ENCODE data around the gene CCDC188.

The CCDC188 gene

GRCh38 chr22:20192293-20192971 lies 41.6 kb upstream of the CCDC188 start:
- 93% methylated on average over 10 of the region's 10 CpGs for WGBS

DNA sequence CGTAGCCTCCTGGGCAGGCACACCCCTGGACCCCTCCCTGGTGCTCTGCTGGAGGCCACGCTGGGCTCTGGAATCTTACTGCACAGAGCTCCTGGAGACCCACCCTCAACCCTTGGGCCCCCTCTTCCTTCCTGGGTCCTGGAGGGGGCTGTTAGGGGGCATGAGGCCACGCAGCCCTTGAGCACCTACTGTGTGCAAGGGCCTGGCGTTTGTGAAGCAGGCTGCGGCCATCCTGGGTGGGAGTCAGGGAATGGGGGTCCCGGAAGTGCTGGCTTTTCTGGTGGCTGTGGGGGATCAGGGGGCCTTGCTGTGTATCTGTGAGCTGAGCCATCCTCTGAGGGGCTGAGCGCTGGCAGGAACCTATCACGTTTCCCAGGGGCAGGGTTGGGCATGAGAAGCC lies 40.9 kb upstream of the CCDC188 start:
- Histone ChIP-seq H3K4me3 (ENCODE audit: low read length) (no peak overlapping the region), H3K9me3 (ENCODE audit: insufficient read depth, low read depth, low read length) (no peaks in the 10 kb centered on the region), H3K27ac (ENCODE audit: low read depth, low read length) (no peak overlapping the region), H3K4me1 (ENCODE audit: insufficient read depth, low read length) (no peaks in the 10 kb centered on the region), H3K9ac (ENCODE audit: low read depth, low read length) (no peak overlapping the region), H3K36me3 (ENCODE audit: insufficient read depth, low read length) (no peaks in the 10 kb centered on the region), H3K27me3 (ENCODE audit: insufficient read depth, low read length) (no peaks in the 10 kb centered on the region)
- WGBS: 90% methylated on average over 8 of the region's 8 CpGs

More at GRCh38 chr22:20192293-20192971, 41.6 kb upstream of the CCDC188 start:
- no peaks in the 10 kb centered on the region for H3K36me3 ChIP-seq (ENCODE audit: insufficient read depth, low read length)
- H3K9ac ChIP-seq (ENCODE audit: low read depth, low read length): no peak overlapping the region
- H3K9me3 ChIP-seq (ENCODE audit: insufficient read depth, low read depth, low read length): no peaks in the 10 kb centered on the region
- H3K27me3 ChIP-seq (ENCODE audit: insufficient read depth, low read length): no peaks in the 10 kb centered on the region
- no peak overlapping the region for H3K4me3 ChIP-seq (ENCODE audit: low read length)
- H3K27ac ChIP-seq (ENCODE audit: low read depth, low read length): no peak overlapping the region
- H3K4me1 ChIP-seq (ENCODE audit: insufficient read depth, low read length): no peaks in the 10 kb centered on the region

DNA sequence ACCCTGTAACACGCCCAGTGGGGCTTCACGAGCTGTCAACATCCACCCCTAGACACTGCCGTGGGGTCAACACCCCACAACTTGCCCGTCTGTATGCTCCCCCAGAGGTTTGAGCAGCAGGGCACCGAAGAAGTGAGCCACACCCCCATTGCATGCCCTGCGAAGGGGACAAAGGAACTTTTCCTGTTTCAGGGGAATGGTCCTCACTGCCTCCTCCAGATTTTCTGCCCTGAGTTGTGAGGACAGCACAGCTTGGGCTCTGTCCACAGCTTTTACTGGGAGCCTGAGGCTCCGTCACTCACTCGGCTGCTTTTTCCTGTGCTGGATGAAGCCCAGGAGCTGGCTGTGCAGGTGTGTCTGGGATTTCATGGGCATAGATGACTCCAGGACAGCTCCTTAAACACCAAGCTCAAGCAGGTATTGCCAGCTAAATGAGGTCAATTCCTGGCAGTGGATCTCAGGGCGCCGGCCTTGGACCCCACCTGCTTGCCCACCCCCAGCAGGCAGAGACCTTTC lies 40.2 kb upstream of the CCDC188 start:
- Histone ChIP-seq H3K9ac (ENCODE audit: low read depth, low read length) (no peak overlapping the region), H3K9me3 (ENCODE audit: insufficient read depth, low read depth, low read length) (no peaks in the 10 kb centered on the region), H3K4me1 (ENCODE audit: insufficient read depth, low read length) (no peaks in the 10 kb centered on the region), H3K36me3 (ENCODE audit: insufficient read depth, low read length) (no peaks in the 10 kb centered on the region), H3K27me3 (ENCODE audit: insufficient read depth, low read length) (no peaks in the 10 kb centered on the region), H3K27ac (ENCODE audit: low read depth, low read length) (no peak overlapping the region), H3K4me3 (ENCODE audit: low read length) (no peak overlapping the region)
- WGBS: 80% methylated on average over 10 of the region's 10 CpGs

GRCh38 chr22:20188567-20188877 lies 37.7 kb upstream of the CCDC188 start:
- H3K27me3 ChIP-seq (ENCODE audit: insufficient read depth, low read length): no peaks in the 10 kb centered on the region
- no peak overlapping the region for H3K27ac ChIP-seq (ENCODE audit: low read depth, low read length)
- no peaks in the 10 kb centered on the region for H3K4me1 ChIP-seq (ENCODE audit: insufficient read depth, low read length)
- WGBS: 97% methylated on average over 6 of the region's 6 CpGs
- H3K9me3 ChIP-seq (ENCODE audit: insufficient read depth, low read depth, low read length): no peaks in the 10 kb centered on the region
- no peak overlapping the region for H3K9ac ChIP-seq (ENCODE audit: low read depth, low read length)
- no peaks in the 10 kb centered on the region for H3K36me3 ChIP-seq (ENCODE audit: insufficient read depth, low read length)
- no peak overlapping the region for H3K4me3 ChIP-seq (ENCODE audit: low read length)

- Histone ChIP-seq H3K4me3 (ENCODE audit: low read length) (no peak overlapping the region), H3K27ac (ENCODE audit: low read depth, low read length) (no peak overlapping the region), H3K4me1 (ENCODE audit: insufficient read depth, low read length) (no peaks in the 10 kb centered on the region), H3K27me3 (ENCODE audit: insufficient read depth, low read length) (no peaks in the 10 kb centered on the region), H3K9ac (ENCODE audit: low read depth, low read length) (no peak overlapping the region), H3K36me3 (ENCODE audit: insufficient read depth, low read length) (no peaks in the 10 kb centered on the region), H3K9me3 (ENCODE audit: insufficient read depth, low read depth, low read length) (no peaks in the 10 kb centered on the region)
- WGBS: 95% methylated on average over 12 of the region's 12 CpGs
Observed at GRCh38 chr22:20187777-20188566, 37.1 kb upstream of the CCDC188 start.

DNA sequence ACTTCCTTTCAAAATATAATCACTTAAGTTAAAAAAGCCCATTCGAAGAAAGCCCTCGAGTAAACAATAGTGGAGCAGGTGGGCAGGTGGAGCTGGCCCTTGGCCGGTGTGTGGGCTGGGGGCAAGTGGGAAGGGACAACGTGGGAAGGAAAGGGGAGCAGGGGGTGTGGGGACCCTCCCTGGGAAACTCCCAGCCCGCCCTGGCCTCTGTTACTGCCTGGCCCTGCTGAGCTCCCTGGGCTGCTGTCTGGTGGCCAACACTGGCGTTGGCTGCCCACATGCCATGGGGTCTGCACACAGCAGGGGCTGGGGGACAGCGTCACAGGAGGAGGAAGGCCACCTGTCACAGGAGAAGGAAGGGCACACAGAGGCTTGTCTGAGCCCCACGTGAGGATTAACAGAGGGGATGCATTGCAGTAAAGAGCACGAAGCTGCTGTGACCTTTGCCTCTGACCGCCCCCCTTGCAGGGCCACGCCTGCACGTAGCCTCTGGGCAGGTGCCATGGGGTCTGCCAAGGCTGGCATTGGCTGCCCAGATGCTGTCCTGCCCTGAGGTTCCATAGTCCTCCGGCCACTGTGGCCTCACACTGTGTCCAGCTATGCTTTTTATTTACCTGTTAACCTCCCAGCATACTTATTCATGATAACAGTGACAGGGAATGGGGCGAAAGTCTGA lies 36.2 kb upstream of the CCDC188 start:
- Histone ChIP-seq H3K9me3 (ENCODE audit: insufficient read depth, low read depth, low read length) (no peaks in the 10 kb centered on the region), H3K36me3 (ENCODE audit: insufficient read depth, low read length) (no peaks in the 10 kb centered on the region), H3K27me3 (ENCODE audit: insufficient read depth, low read length) (no peaks in the 10 kb centered on the region), H3K4me1 (ENCODE audit: insufficient read depth, low read length) (no peaks in the 10 kb centered on the region), H3K9ac (ENCODE audit: low read depth, low read length) (no peak overlapping the region), H3K4me3 (ENCODE audit: low read length) (no peak overlapping the region), H3K27ac (ENCODE audit: low read depth, low read length) (no peak overlapping the region)
- 69% methylated on average over 14 of the region's 14 CpGs for WGBS

DNA sequence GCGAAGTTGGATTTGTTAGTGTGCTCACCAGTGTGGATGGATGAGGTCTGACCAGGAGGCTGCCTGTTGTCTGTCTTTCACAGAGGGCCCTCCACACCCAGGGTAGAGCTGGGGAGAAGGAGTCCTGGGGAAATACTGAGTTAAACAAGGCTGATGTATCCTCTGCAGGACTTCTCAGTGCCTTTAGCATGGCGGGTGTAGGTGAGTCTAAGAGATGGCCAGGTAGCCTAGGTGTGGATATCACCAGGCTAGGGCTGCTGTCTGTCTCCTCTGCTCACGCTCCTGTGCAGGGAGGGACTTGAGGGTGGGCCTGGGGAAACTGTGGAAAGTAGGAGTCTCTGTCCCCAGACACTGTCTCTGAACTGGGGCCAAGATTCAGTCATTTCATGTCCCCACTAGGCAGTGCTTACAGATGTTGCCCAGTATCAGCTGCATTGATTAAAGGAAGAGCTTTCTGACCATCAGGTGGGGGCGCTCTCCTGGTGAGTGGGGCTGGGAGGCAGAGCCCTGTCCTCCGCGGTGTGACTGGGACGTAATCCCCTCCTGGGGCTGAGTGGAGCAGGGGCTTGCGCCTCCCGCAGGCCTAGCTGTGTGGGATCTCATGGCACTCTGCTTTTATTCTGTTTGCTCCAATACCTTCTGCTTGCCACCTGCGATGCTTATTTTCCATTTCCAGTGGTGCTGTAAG lies 35.5 kb upstream of the CCDC188 start:
- Histone ChIP-seq H3K36me3 (ENCODE audit: insufficient read depth, low read length) (no peaks in the 10 kb centered on the region), H3K4me1 (ENCODE audit: insufficient read depth, low read length) (no peaks in the 10 kb centered on the region), H3K9ac (ENCODE audit: low read depth, low read length) (no peak overlapping the region), H3K4me3 (ENCODE audit: low read length) (no peak overlapping the region), H3K27ac (ENCODE audit: low read depth, low read length) (no peak overlapping the region), H3K9me3 (ENCODE audit: insufficient read depth, low read depth, low read length) (no peaks in the 10 kb centered on the region), H3K27me3 (ENCODE audit: insufficient read depth, low read length) (no peaks in the 10 kb centered on the region)
- 42% methylated on average over 10 of the region's 10 CpGs for WGBS

DNA sequence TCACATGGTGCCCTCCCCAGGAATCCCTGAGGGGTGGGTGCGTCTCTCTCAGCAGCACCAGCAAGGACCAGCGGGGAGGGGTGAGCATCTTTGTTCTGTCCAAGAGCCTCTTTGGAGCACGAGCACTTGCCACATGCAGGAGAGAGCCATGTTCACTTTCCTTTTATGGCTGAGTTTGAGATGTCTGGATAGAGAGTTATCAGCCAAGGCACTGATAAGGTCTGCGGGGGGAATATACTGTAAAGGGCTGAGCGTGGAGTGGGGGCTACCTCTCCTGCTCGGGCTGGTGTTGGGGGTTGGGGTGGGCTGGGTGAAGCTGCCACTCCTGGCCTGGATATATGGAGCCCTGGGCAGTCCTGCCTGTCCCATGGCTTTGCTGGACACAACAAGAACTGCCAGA lies 34.9 kb upstream of the CCDC188 start:
- Histone ChIP-seq H3K9me3 (ENCODE audit: insufficient read depth, low read depth, low read length) (no peaks in the 10 kb centered on the region), H3K36me3 (ENCODE audit: insufficient read depth, low read length) (no peaks in the 10 kb centered on the region), H3K27ac (ENCODE audit: low read depth, low read length) (no peak overlapping the region), H3K9ac (ENCODE audit: low read depth, low read length) (no peak overlapping the region), H3K4me1 (ENCODE audit: insufficient read depth, low read length) (no peaks in the 10 kb centered on the region), H3K4me3 (ENCODE audit: low read length) (no peak overlapping the region), H3K27me3 (ENCODE audit: insufficient read depth, low read length) (no peaks in the 10 kb centered on the region)
- WGBS: 80% methylated on average over 6 of the region's 6 CpGs

DNA sequence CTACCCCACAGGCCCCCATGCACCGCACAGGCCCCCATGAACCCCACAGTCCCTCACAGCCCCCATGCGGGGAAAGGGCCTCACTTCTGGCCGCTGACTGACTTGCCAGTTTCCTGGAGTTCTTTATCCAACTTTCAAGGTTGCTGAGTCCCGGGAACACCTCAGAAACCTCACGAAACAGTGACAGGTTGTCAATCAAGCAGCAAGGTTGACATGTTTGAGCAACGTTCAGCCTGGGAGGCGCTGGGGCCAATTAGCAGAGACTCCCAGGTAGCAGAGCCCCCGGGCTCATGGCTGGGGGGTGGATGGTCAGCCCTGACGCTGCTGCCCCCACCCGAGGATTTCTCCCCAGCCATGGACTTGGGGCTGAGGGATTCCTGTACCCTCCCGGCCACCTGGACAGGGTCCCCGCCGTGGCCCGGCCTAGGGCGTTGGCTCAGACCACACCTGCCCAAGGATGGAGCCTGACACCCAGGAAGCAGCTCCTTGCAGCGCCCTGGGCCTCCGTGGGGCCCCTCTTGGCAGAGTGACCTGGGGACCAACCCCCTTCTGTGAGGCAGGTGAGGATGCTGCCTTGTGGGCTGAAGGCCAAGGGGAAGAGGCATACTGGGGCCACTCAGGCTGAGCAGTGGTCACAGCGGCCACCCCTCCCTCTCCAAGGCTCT lies 33.8 kb upstream of the CCDC188 start:
- no peaks in the 10 kb centered on the region for H3K4me1 ChIP-seq (ENCODE audit: insufficient read depth, low read length)
- no peak overlapping the region for H3K4me3 ChIP-seq (ENCODE audit: low read length)
- 90% methylated on average over 18 of the region's 18 CpGs for WGBS
- H3K9me3 ChIP-seq (ENCODE audit: insufficient read depth, low read depth, low read length): no peaks in the 10 kb centered on the region
- H3K9ac ChIP-seq (ENCODE audit: low read depth, low read length): no peak overlapping the region
- no peak overlapping the region for H3K27ac ChIP-seq (ENCODE audit: low read depth, low read length)
- no peaks in the 10 kb centered on the region for H3K27me3 ChIP-seq (ENCODE audit: insufficient read depth, low read length)
- no peaks in the 10 kb centered on the region for H3K36me3 ChIP-seq (ENCODE audit: insufficient read depth, low read length)

GRCh38 chr22:20183823-20184222 lies 33.0 kb upstream of the CCDC188 start:
- Histone ChIP-seq H3K9me3 (ENCODE audit: insufficient read depth, low read depth, low read length) (no peaks in the 10 kb centered on the region), H3K9ac (ENCODE audit: low read depth, low read length) (no peak overlapping the region), H3K4me3 (ENCODE audit: low read length) (no peak overlapping the region), H3K36me3 (ENCODE audit: insufficient read depth, low read length) (no peaks in the 10 kb centered on the region), H3K27me3 (ENCODE audit: insufficient read depth, low read length) (no peaks in the 10 kb centered on the region), H3K27ac (ENCODE audit: low read depth, low read length) (no peak overlapping the region), H3K4me1 (ENCODE audit: insufficient read depth, low read length) (no peaks in the 10 kb centered on the region)
- 73% methylated on average over 6 of the region's 6 CpGs for WGBS

Measured in HUES64 (cell line).